Measurements from ENCODE around the gene CFAP46.

CFAP46 gene

DNA sequence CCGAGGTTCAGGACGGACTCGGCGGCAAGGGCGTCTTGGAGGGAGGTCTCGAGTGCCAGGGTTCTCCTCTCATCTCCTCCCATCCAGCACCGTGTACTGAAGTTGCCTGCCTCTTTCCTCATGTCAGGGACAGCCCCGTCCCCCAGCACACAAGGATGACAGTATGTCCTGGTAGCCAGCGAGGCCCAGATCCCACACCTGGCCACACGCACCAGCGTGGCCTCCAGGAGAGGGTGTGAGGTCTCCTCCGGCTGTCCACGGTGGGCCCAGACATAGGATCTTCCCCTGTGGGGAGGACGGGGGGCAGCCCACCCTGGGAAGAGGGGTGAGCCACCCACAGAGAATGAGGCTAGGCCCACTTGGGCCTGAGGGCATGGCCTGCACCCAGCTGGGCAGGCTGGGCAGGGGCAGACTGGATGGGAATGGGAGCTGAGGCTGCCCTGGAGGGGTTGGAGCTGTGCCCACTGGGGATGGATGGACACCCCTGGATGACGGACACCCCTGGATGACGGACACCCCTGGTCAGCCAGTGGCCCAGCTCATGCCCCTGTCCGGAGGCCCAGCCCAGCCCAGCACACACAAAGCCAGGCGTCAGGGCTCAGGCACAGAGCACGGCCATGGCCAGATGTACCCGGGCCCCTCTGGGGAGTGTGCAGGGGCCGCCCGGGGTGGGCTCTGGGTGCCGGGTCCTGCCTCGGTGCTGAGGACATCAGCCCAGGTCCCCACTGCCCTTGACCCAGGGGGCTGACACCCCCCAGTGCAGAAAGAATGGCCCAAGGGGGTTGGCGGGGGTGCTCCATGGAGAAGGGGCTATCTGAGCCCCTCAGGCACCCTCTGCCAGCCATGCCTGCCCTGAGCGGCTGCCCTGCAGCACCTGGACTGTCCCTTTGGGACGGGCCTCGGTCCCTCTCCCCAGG is 30.9 kb upstream of the CFAP46 start:
- no peak for ATAC-seq
- TF ChIP-seq ZNF70 (CRISPR knock-in tag; IDR thresholded peaks at IDR 0.05), result no peak
- TF ChIP-seq RARB (CRISPR knock-in tag; IDR thresholded peaks at IDR 0.05), result no peak
- TF ChIP-seq ARNTL (CRISPR knock-in tag; IDR thresholded peaks at IDR 0.05; ENCODE audit: borderline replicate concordance, low read depth), result no peak
- TF ChIP-seq ZFP3 (CRISPR knock-in tag; IDR thresholded peaks at IDR 0.05), result no peak
- TF ChIP-seq, protein P1, sequence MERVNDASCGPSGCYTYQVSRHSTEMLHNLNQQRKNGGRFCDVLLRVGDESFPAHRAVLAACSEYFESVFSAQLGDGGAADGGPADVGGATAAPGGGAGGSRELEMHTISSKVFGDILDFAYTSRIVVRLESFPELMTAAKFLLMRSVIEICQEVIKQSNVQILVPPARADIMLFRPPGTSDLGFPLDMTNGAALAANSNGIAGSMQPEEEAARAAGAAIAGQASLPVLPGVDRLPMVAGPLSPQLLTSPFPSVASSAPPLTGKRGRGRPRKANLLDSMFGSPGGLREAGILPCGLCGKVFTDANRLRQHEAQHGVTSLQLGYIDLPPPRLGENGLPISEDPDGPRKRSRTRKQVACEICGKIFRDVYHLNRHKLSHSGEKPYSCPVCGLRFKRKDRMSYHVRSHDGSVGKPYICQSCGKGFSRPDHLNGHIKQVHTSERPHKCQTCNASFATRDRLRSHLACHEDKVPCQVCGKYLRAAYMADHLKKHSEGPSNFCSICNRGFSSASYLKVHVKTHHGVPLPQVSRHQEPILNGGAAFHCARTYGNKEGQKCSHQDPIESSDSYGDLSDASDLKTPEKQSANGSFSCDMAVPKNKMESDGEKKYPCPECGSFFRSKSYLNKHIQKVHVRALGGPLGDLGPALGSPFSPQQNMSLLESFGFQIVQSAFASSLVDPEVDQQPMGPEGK (CRISPR knock-in tag; IDR thresholded peaks at IDR 0.05; ENCODE audit: borderline replicate concordance), result no peak
- no peak for TF ChIP-seq OSR1 (CRISPR knock-in tag; IDR thresholded peaks at IDR 0.05)
- TF ChIP-seq, protein P2, sequence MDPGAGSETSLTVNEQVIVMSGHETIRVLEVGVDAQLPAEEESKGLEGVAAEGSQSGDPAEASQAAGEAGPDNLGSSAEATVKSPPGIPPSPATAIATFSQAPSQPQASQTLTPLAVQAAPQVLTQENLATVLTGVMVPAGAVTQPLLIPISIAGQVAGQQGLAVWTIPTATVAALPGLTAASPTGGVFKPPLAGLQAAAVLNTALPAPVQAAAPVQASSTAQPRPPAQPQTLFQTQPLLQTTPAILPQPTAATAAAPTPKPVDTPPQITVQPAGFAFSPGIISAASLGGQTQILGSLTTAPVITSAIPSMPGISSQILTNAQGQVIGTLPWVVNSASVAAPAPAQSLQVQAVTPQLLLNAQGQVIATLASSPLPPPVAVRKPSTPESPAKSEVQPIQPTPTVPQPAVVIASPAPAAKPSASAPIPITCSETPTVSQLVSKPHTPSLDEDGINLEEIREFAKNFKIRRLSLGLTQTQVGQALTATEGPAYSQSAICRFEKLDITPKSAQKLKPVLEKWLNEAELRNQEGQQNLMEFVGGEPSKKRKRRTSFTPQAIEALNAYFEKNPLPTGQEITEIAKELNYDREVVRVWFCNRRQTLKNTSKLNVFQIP (CRISPR knock-in tag; IDR thresholded peaks at IDR 0.05; ENCODE audit: borderline replicate concordance, low read depth), result no peak
- TF ChIP-seq, protein P3, sequence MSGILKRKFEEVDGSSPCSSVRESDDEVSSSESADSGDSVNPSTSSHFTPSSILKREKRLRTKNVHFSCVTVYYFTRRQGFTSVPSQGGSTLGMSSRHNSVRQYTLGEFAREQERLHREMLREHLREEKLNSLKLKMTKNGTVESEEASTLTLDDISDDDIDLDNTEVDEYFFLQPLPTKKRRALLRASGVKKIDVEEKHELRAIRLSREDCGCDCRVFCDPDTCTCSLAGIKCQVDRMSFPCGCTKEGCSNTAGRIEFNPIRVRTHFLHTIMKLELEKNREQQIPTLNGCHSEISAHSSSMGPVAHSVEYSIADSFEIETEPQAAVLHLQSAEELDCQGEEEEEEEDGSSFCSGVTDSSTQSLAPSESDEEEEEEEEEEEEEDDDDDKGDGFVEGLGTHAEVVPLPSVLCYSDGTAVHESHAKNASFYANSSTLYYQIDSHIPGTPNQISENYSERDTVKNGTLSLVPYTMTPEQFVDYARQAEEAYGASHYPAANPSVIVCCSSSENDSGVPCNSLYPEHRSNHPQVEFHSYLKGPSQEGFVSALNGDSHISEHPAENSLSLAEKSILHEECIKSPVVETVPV (CRISPR knock-in tag; IDR thresholded peaks at IDR 0.05), result no peak
- no peak for TF ChIP-seq ZC3H10 (CRISPR knock-in tag; IDR thresholded peaks at IDR 0.05)
- no peak for TF ChIP-seq PPARA (CRISPR knock-in tag; IDR thresholded peaks at IDR 0.05; ENCODE audit: borderline replicate concordance)
- no peak for TF ChIP-seq CSDC2 (CRISPR knock-in tag; IDR thresholded peaks at IDR 0.05)
- TF ChIP-seq, protein P4, sequence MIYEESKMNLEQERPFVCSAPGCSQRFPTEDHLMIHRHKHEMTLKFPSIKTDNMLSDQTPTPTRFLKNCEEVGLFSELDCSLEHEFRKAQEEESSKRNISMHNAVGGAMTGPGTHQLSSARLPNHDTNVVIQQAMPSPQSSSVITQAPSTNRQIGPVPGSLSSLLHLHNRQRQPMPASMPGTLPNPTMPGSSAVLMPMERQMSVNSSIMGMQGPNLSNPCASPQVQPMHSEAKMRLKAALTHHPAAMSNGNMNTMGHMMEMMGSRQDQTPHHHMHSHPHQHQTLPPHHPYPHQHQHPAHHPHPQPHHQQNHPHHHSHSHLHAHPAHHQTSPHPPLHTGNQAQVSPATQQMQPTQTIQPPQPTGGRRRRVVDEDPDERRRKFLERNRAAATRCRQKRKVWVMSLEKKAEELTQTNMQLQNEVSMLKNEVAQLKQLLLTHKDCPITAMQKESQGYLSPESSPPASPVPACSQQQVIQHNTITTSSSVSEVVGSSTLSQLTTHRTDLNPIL (CRISPR knock-in tag; IDR thresholded peaks at IDR 0.05; ENCODE audit: low read depth), result no peak
- TF ChIP-seq TOX (CRISPR knock-in tag; IDR thresholded peaks at IDR 0.05; ENCODE audit: borderline replicate concordance), result no peak
- TF ChIP-seq ISL1 (CRISPR knock-in tag; IDR thresholded peaks at IDR 0.05), result no peak
- TF ChIP-seq SNAI2 (CRISPR knock-in tag; IDR thresholded peaks at IDR 0.05), result no peak

DNA sequence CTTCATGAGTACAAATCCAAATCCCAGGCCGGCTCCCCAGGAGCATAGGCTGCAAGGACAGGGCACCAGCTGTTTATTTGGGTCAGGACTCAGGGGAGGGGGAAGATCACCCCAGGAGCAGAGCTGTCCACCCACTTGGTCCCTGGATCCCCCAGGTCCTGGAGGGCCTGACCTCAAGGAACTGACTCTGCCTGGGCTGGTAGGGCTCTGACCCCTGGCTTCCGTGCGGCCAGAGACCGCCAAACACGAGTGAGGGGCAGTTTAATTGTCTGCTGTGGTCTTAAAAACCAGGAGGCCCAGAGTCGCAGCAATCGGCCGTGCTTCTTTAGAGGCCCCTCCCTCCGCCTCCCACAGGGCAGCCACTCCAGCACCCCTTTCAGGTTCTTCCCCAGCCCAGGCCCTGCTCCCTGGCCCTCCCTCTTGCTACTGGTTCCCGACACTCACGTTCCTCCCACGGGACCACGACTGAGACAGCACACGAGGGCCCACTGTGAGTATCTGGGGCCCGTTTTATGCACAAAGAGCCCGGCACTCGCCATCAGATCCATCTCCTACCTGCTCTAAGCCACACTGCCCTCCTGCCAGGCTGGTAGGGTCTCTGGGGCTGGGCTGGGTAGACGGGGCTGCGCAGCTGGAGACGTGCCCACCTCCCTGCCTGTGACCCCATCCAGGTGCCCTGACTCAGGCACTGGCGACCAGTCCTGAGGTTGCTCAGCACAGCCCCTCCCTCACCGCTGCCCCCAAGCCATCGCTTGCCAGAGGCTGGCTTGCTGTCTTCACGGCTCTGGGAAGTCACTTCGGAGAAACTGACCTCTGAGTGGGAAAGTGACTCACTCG is 30.0 kb upstream of the CFAP46 start:
- TF ChIP-seq PPARA (CRISPR knock-in tag; IDR thresholded peaks at IDR 0.05; ENCODE audit: borderline replicate concordance), result no peak
- ATAC-seq, result no peak

DNA sequence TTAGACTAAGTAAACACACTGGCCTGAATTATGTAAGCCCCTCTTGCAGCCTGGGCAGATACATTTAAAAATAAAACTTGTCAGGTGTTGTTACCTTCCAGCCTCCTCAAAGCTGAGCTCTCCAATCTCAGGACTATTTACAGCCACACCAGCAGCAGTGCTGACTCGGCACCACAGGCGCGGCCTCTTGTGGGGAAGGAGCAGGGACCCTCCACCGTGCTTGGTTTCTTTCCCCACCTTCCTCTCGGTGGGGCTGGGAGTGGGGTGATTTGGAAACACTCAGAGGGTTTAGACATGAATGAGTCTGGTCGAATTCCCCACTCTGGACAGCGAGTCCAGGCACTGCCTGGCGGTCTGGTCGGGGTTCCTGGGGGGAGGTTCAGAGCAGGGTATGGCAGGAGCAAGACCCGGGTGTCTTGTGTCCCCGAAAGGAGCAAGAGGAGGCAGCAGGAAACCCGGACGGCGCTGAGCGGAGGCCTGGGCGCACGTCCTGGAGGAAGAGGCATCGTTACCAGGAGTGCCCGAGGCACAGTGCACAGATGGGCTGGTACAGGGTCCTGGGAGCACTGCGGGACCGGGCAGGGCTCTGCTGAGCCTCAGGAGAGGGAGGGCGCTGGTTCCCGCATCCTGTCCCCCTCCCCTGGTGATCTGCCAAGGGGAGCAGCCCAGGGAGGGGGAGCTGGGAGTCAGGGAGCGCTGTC is 29.2 kb upstream of the CFAP46 start:
- TF ChIP-seq, protein P4 (CRISPR knock-in tag; IDR thresholded peaks at IDR 0.05; ENCODE audit: low read depth), result no peak
- TF ChIP-seq ZNF8 (CRISPR knock-in tag; IDR thresholded peaks at IDR 0.05) (no peak), TOX (CRISPR knock-in tag; IDR thresholded peaks at IDR 0.05; ENCODE audit: borderline replicate concordance) (no peak)
- TF ChIP-seq, protein P2 (CRISPR knock-in tag; IDR thresholded peaks at IDR 0.05; ENCODE audit: borderline replicate concordance, low read depth), result no peak
- TF ChIP-seq, protein P3 (CRISPR knock-in tag; IDR thresholded peaks at IDR 0.05), result no peak
- ATAC-seq, result no peak

All from SK-N-SH treated with all-trans-retinoic acid at 6 μM for 48 hours (cell line).